Neural progenitor cell (in vitro differentiated cells): ENCODE results near the gene TRPM3. TPM values are rescaled to one million over a fixed set of nuclear protein-coding genes. Genes with fewer than 3 reads are reported as not detected.

Experiments used
- DNase-seq: peaks from one replicate; pipeline ENCODE4 v3.0.0-alpha.2; 2016; ENCODE audit warnings: low spot score
- H2AFZ ChIP-seq: fragments of 200-600 bp; sonication (generic); replicated peaks from 2 replicates; pipeline ENCODE4 v1.6.1; 2016; ENCODE audit warnings: antibody characterized with exemption
- H3F3A ChIP-seq: fragments of 200-600 bp; sonication (generic); 2 replicates; pipeline ENCODE4 v1.6.1; 2016; ENCODE audit warnings: antibody characterized with exemption, low read depth
- H3K27ac ChIP-seq: fragments of 200-600 bp; sonication (generic); 2 replicates; pipeline ENCODE4 v1.5.1; 2016; ENCODE audit warnings: mild to moderate bottlenecking
- H3K27me3 ChIP-seq: fragments of 200-600 bp; sonication (generic); 2 replicates; pipeline ENCODE4 v1.6.1; 2016; ENCODE audit warnings: mild to moderate bottlenecking, moderate library complexity
- H3K36me3 ChIP-seq: fragments of 200-600 bp; sonication (generic); 2 replicates; pipeline ENCODE4 v1.5.1; 2016
- H3K4me1 ChIP-seq: fragments of 200-600 bp; sonication (generic); 2 replicates; pipeline ENCODE4 v1.6.1; 2016; ENCODE audit warnings: mixed run types
- H3K4me2 ChIP-seq: fragments of 200-600 bp; sonication (generic); 2 replicates; pipeline ENCODE4 v1.6.1; 2016
- H3K4me3 ChIP-seq: fragments of 200-600 bp; sonication (generic); 2 replicates; pipeline ENCODE4 v1.5.1; 2016
- H3K79me2 ChIP-seq: fragments of 200-600 bp; sonication (generic); 2 replicates; pipeline ENCODE4 v1.6.1; 2016; ENCODE audit warnings: low read depth
- H3K9ac ChIP-seq: fragments of 200-600 bp; sonication (generic); 2 replicates; pipeline ENCODE4 v1.6.1; 2016
- H3K9me3 ChIP-seq: fragments of 200-600 bp; sonication (generic); 2 replicates; pipeline ENCODE4 v1.5.1; 2016; ENCODE audit warnings: low read depth
- H4K20me1 ChIP-seq: fragments of 200-600 bp; sonication (generic); 2 replicates; pipeline ENCODE4 v1.6.1; 2016; ENCODE audit warnings: low read depth
- H3K27ac Mint-ChIP-seq: 3 replicates; pipeline ENCODE4 v1.8.0; 2021; ENCODE audit warnings: mixed read lengths
- H3K27me3 Mint-ChIP-seq: 2 replicates; pipeline ENCODE4 v1.8.0; 2022; ENCODE audit warnings: low read depth, mild to moderate bottlenecking, inconsistent platforms, moderate library complexity, mixed read lengths; ENCODE audit not compliant: insufficient read depth
- H3K36me3 Mint-ChIP-seq: 3 replicates; pipeline ENCODE4 v1.8.0; 2021; ENCODE audit warnings: mixed read lengths
- H3K4me1 Mint-ChIP-seq: 3 replicates; pipeline ENCODE4 v1.8.0; 2021; ENCODE audit warnings: mixed read lengths
- H3K4me3 Mint-ChIP-seq: 3 replicates; pipeline ENCODE4 v1.8.0; 2021; ENCODE audit warnings: mild to moderate bottlenecking, moderate library complexity, mixed read lengths
- H3K9me3 Mint-ChIP-seq: 3 replicates; pipeline ENCODE4 v1.8.0; 2020; ENCODE audit warnings: mixed read lengths
- CTCF ChIP-seq: fragments of 200-600 bp; sonication (generic); IDR thresholded peaks from 2 replicates; pipeline ENCODE4 v1.5.1; 2017; ENCODE audit warnings: antibody characterized with exemption, mild to moderate bottlenecking
- EZH2 ChIP-seq: fragments of 200-600 bp; sonication (generic); IDR thresholded peaks from 2 replicates; pipeline ENCODE4 v1.6.1; 2017; ENCODE audit warnings: antibody characterized with exemption, mild to moderate bottlenecking, moderate library complexity
- EZH2phosphoT487 ChIP-seq: fragments of 200-600 bp; sonication (generic); IDR thresholded peaks from 2 replicates; pipeline ENCODE4 v1.6.1; 2017; ENCODE audit warnings: antibody characterized with exemption
- total RNA-seq: library from RNA; depleted of rRNA; stranded (reverse); fragments of >200 nt; gene quantifications from 2 replicates; pipeline ENCODE4 v1.2.3, GENCODE V29; 2015; ENCODE audit warnings: low replicate concordance

TRPM3 gene
- total RNA-seq, 1 donor from 2014 or later, result 37.2 TPM

GRCh38 chr9:70910598-70910997 lies 210.8 kb downstream of the TRPM3 start:
- H3K4me1 Mint-ChIP-seq, result peaks cover 2% of the 10 kb centered on the region
- Histone ChIP-seq H3K4me2 (no peak overlapping the region), H3K36me3 (no peaks in the 10 kb centered on the region)

GRCh38 chr9:70902692-70903131 lies 218.7 kb downstream of the TRPM3 start:
- no peaks in the 10 kb centered on the region for H3F3A ChIP-seq
- no peaks in the 10 kb centered on the region for H3K36me3 ChIP-seq
- peaks cover 31% of the 10 kb centered on the region for H3K4me1 Mint-ChIP-seq
- H3K36me3 Mint-ChIP-seq, result no peaks in the 10 kb centered on the region
- no peak for DNase-seq
- H3K79me2 ChIP-seq, result peaks cover 15% of the 10 kb centered on the region
- no peak overlapping the region for H3K4me3 ChIP-seq
- no peaks in the 10 kb centered on the region for H3K9me3 ChIP-seq
- TF ChIP-seq EZH2phosphoT487 (no peak), CTCF (no peak), EZH2 (no peak)
- H3K4me3 Mint-ChIP-seq, result no peak overlapping the region
- H3K27me3 ChIP-seq, result no peaks in the 10 kb centered on the region
- H3K9ac ChIP-seq, result no peak overlapping the region
- peaks cover 45% of the 10 kb centered on the region for H3K4me1 ChIP-seq
- H2AFZ ChIP-seq, result no peak overlapping the region
- H3K9me3 Mint-ChIP-seq, result no peaks in the 10 kb centered on the region
- H4K20me1 ChIP-seq, result no peaks in the 10 kb centered on the region
- H3K27me3 Mint-ChIP-seq, result no peaks in the 10 kb centered on the region
- no peak overlapping the region for H3K4me2 ChIP-seq
- no peak overlapping the region for H3K27ac Mint-ChIP-seq
- peak overlapping the region; percentile 17 for H3K27ac ChIP-seq

More at GRCh38 chr9:70910598-70910997, 210.8 kb downstream of the TRPM3 start:
- H4K20me1 ChIP-seq, result no peaks in the 10 kb centered on the region
- Mint-ChIP-seq H3K36me3 (peaks cover 10% of the 10 kb centered on the region), H3K27ac (no peak overlapping the region), H3K27me3 (peaks cover 3% of the 10 kb centered on the region), H3K9me3 (peaks cover 11% of the 10 kb centered on the region), H3K4me3 (no peak overlapping the region)
- no peak overlapping the region for H3K27ac ChIP-seq
- H2AFZ ChIP-seq, result no peak overlapping the region
- no peak overlapping the region for H3K9ac ChIP-seq
- peaks cover 17% of the 10 kb centered on the region for H3K79me2 ChIP-seq
- no peak overlapping the region for H3K4me3 ChIP-seq
- no peaks in the 10 kb centered on the region for H3K27me3 ChIP-seq
- peaks cover 3% of the 10 kb centered on the region for H3K4me1 ChIP-seq
- H3K9me3 ChIP-seq, result no peaks in the 10 kb centered on the region
- no peak for DNase-seq
- H3F3A ChIP-seq, result no peaks in the 10 kb centered on the region
- TF ChIP-seq CTCF, result no peak
- TF ChIP-seq EZH2phosphoT487, result no peak
- no peak for TF ChIP-seq EZH2

- H3K4me3 Mint-ChIP-seq, result no peak overlapping the region
- Histone ChIP-seq H3K36me3 (no peaks in the 10 kb centered on the region), H3K9ac (no peak overlapping the region), H3F3A (no peaks in the 10 kb centered on the region), H3K4me2 (no peak overlapping the region), H3K27me3 (no peaks in the 10 kb centered on the region), H3K4me3 (no peak overlapping the region), H3K79me2 (peaks cover 15% of the 10 kb centered on the region), H3K4me1 (peaks cover 45% of the 10 kb centered on the region), H4K20me1 (no peaks in the 10 kb centered on the region), H3K9me3 (no peaks in the 10 kb centered on the region), H3K27ac (peak overlapping the region; percentile 17), H2AFZ (no peak overlapping the region)
- peaks cover 31% of the 10 kb centered on the region for H3K4me1 Mint-ChIP-seq
- TF ChIP-seq EZH2, result no peak
- TF ChIP-seq EZH2phosphoT487, result no peak
- TF ChIP-seq CTCF, result no peak
- H3K36me3 Mint-ChIP-seq, result no peaks in the 10 kb centered on the region
- no peak for DNase-seq
- H3K27ac Mint-ChIP-seq, result no peak overlapping the region
- no peaks in the 10 kb centered on the region for H3K9me3 Mint-ChIP-seq
- no peaks in the 10 kb centered on the region for H3K27me3 Mint-ChIP-seq
These were observed 219.2 kb downstream of the TRPM3 start for GRCh38 chr9:70902171-70902570.
